ENCODE results near the gene SLA2.
A peak's percentile ranks its signal among the peaks of the same experiment; 100 is the strongest.

The SLA2 gene

GRCh38 chr20:36584018-36584481 is 61.9 kb downstream of the SLA2 start:
- H3K36me3 Mint-ChIP-seq: peaks cover 37 to 45% of the 10 kb centered on the region in 2 donors
- no peak overlapping the region for H3K27ac Mint-ChIP-seq
- DNase-seq (no peak), ATAC-seq (replicated peaks) (no peak)
- H3K4me3 Mint-ChIP-seq: no peak overlapping the region
- H3K27me3 Mint-ChIP-seq: no peaks in the 10 kb centered on the region
- H3K9me3 Mint-ChIP-seq: peaks cover 0 to 5% of the 10 kb centered on the region in 2 donors
- H3K4me1 Mint-ChIP-seq: peaks cover 20% of the 10 kb centered on the region in 2 donors

GRCh38 chr20:36582821-36583220 is 63.2 kb downstream of the SLA2 start:
- H3K27ac Mint-ChIP-seq: peak overlapping the region; percentile 14
- H3K27me3 Mint-ChIP-seq: no peaks in the 10 kb centered on the region
- no peak overlapping the region for H3K4me3 Mint-ChIP-seq
- peaks cover 0 to 5% of the 10 kb centered on the region in 2 donors for H3K9me3 Mint-ChIP-seq
- peaks cover 34 to 40% of the 10 kb centered on the region in 2 donors for H3K36me3 Mint-ChIP-seq
- DNase-seq (no peak), ATAC-seq (replicated peaks) (no peak)
- H3K4me1 Mint-ChIP-seq: peaks cover 19 to 20% of the 10 kb centered on the region in 2 donors

- Mint-ChIP-seq H3K36me3 (peaks cover 30 to 35% of the 10 kb centered on the region in 2 donors), H3K9me3 (peaks cover 0 to 2% of the 10 kb centered on the region in 2 donors), H3K27me3 (no peaks in the 10 kb centered on the region), H3K4me3 (no peak overlapping the region), H3K27ac (peak overlapping the region; percentile 14), H3K4me1 (peaks cover 14 to 16% of the 10 kb centered on the region in 2 donors)
- ATAC-seq (replicated peaks): no peak
- DNase-seq: no peak
Observed at GRCh38 chr20:36582322-36582721, 63.7 kb downstream of the SLA2 start.

GRCh38 chr20:36579996-36580545 is 65.9 kb downstream of the SLA2 start:
- ATAC-seq (replicated peaks) (no peak), DNase-seq (no peak)
- peaks cover 20 to 21% of the 10 kb centered on the region in 2 donors for H3K4me1 Mint-ChIP-seq
- no peaks in the 10 kb centered on the region for H3K9me3 Mint-ChIP-seq
- H3K4me3 Mint-ChIP-seq: no peak overlapping the region
- H3K27me3 Mint-ChIP-seq: no peaks in the 10 kb centered on the region
- peaks cover 26 to 31% of the 10 kb centered on the region in 2 donors for H3K36me3 Mint-ChIP-seq
- peak overlapping the region; percentile 10 for H3K27ac Mint-ChIP-seq

- H3K27ac Mint-ChIP-seq: no peak overlapping the region
- H3K9me3 Mint-ChIP-seq: no peaks in the 10 kb centered on the region
- H3K36me3 Mint-ChIP-seq: peaks cover 24 to 31% of the 10 kb centered on the region in 2 donors
- H3K4me1 Mint-ChIP-seq: peaks cover 21 to 26% of the 10 kb centered on the region in 2 donors
- no peak overlapping the region for H3K4me3 Mint-ChIP-seq
- no peaks in the 10 kb centered on the region for H3K27me3 Mint-ChIP-seq
- no peak for ATAC-seq (replicated peaks)
- DNase-seq: no peak
Observed at GRCh38 chr20:36578356-36579041, 67.5 kb downstream of the SLA2 start.

- peaks cover 13 to 24% of the 10 kb centered on the region in 2 donors for H3K36me3 Mint-ChIP-seq
- H3K9me3 Mint-ChIP-seq: no peaks in the 10 kb centered on the region
- H3K4me3 Mint-ChIP-seq: peak overlapping the region; percentile 86 to 91
- no peaks in the 10 kb centered on the region for H3K27me3 Mint-ChIP-seq
- ATAC-seq (replicated peaks) (no peak), DNase-seq (no peak)
- H3K4me1 Mint-ChIP-seq: peaks cover 29 to 41% of the 10 kb centered on the region in 2 donors
- H3K27ac Mint-ChIP-seq: peak overlapping the region; percentile 94
Observed at GRCh38 chr20:36576081-36576445, 69.9 kb downstream of the SLA2 start.

GRCh38 chr20:36574366-36575135 is 71.4 kb downstream of the SLA2 start:
- ATAC-seq (replicated peaks): peak; percentile 25 to 29
- Mint-ChIP-seq H3K36me3 (peaks cover 5 to 15% of the 10 kb centered on the region in 2 donors), H3K27ac (peak overlapping the region; percentile 94), H3K4me3 (peak overlapping the region; percentile 86 to 91), H3K9me3 (no peaks in the 10 kb centered on the region), H3K4me1 (peaks cover 27 to 36% of the 10 kb centered on the region in 2 donors), H3K27me3 (no peaks in the 10 kb centered on the region)
- DNase-seq: peak; percentile 31

- H3K4me1 Mint-ChIP-seq: peaks cover 27 to 36% of the 10 kb centered on the region in 2 donors
- ATAC-seq (replicated peaks) (peak; percentile 3 to 13), DNase-seq (peak; percentile 12)
- peak overlapping the region; percentile 82 to 86 for H3K4me3 Mint-ChIP-seq
- H3K36me3 Mint-ChIP-seq: peaks cover 3 to 11% of the 10 kb centered on the region in 2 donors
- no peaks in the 10 kb centered on the region for H3K27me3 Mint-ChIP-seq
- peak overlapping the region; percentile 90 for H3K27ac Mint-ChIP-seq
- H3K9me3 Mint-ChIP-seq: no peaks in the 10 kb centered on the region
Observed at GRCh38 chr20:36573798-36574365, 72.1 kb downstream of the SLA2 start.

- peak; percentile 70 to 77 for ATAC-seq (replicated peaks)
- peaks cover 27 to 36% of the 10 kb centered on the region in 2 donors for H3K4me1 Mint-ChIP-seq
- peak within 1 kb of the TSS; percentile 98 for H3K27ac Mint-ChIP-seq
- peak within 1 kb of the TSS; percentile 86 to 91 for H3K4me3 Mint-ChIP-seq
- peaks cover 3 to 11% of the 10 kb centered on the region in 2 donors for H3K36me3 Mint-ChIP-seq
- H3K27me3 Mint-ChIP-seq: no peaks in the 10 kb centered on the region
- DNase-seq: peak; percentile 85
- no peaks in the 10 kb centered on the region for H3K9me3 Mint-ChIP-seq
Observed at GRCh38 chr20:36573103-36573797, 72.7 kb downstream of the SLA2 start, which contains the start of gene TGIF2. TGIF2 (plus strand) TSS chr20:36573597; CDS start chr20:36578775, 5,178 bp downstream.

GRCh38 chr20:36572701-36573102 is 73.3 kb downstream of the SLA2 start:
- peaks cover 27 to 36% of the 10 kb centered on the region in 2 donors for H3K4me1 Mint-ChIP-seq
- no peaks in the 10 kb centered on the region for H3K27me3 Mint-ChIP-seq

GRCh38 chr20:36571564-36572504 is 74.2 kb downstream of the SLA2 start:
- Mint-ChIP-seq H3K9me3 (no peaks in the 10 kb centered on the region), H3K4me1 (peaks cover 27 to 36% of the 10 kb centered on the region in 2 donors), H3K27ac (peak overlapping the region; percentile 98), H3K27me3 (no peaks in the 10 kb centered on the region), H3K4me3 (peak overlapping the region; percentile 86 to 88), H3K36me3 (peaks cover 3 to 11% of the 10 kb centered on the region in 2 donors)
- ATAC-seq (replicated peaks) (no peak), DNase-seq (no peak)

More at GRCh38 chr20:36572701-36573102, 73.3 kb downstream of the SLA2 start:
- ATAC-seq (replicated peaks) (peak; percentile 57 to 60), DNase-seq (peak; percentile 37)
- H3K9me3 Mint-ChIP-seq: no peaks in the 10 kb centered on the region
- H3K36me3 Mint-ChIP-seq: peaks cover 3 to 11% of the 10 kb centered on the region in 2 donors
- H3K27ac Mint-ChIP-seq: peak overlapping the region; percentile 98
- peak overlapping the region; percentile 86 to 88 for H3K4me3 Mint-ChIP-seq

GRCh38 chr20:36569847-36570429 is 76.1 kb downstream of the SLA2 start:
- Mint-ChIP-seq H3K9me3 (peaks cover 0 to 2% of the 10 kb centered on the region in 2 donors), H3K4me3 (no peak overlapping the region), H3K4me1 (peaks cover 13 to 20% of the 10 kb centered on the region in 2 donors), H3K36me3 (peaks cover 5 to 9% of the 10 kb centered on the region in 2 donors), H3K27ac (no peak overlapping the region), H3K27me3 (no peaks in the 10 kb centered on the region)
- ATAC-seq (replicated peaks): no peak
- DNase-seq: no peak
